H9 (cell line): ENCODE results near the gene RANBP17. TPM values are rescaled to one million over a fixed set of nuclear protein-coding genes. Genes with fewer than 3 reads are reported as not detected.

Experiments
- DNase-seq: peaks from one replicate; pipeline ENCODE4 v3.0.0-alpha.2; 2017
- H2AFZ ChIP-seq: one replicate; pipeline ENCODE4 v1.6.1; 2013; ENCODE audit warnings: mild to moderate bottlenecking, low read length, control low read depth, moderate library complexity
- H2AK5ac ChIP-seq: 2 replicates; pipeline ENCODE4 v1.6.1; 2013; ENCODE audit warnings: low read length, control low read depth, mixed read lengths; ENCODE audit not compliant: insufficient read length
- H2BK120ac ChIP-seq: one replicate; pipeline ENCODE4 v1.6.1; 2013; ENCODE audit warnings: low read depth, mild to moderate bottlenecking, low read length, control low read depth, inconsistent platforms; ENCODE audit not compliant: poor library complexity, severe bottlenecking
- H2BK12ac ChIP-seq: 2 replicates; pipeline ENCODE4 v1.6.1; 2013; ENCODE audit warnings: low read length, control low read depth, mixed read lengths, low read depth; ENCODE audit not compliant: insufficient read length
- H2BK15ac ChIP-seq: 2 replicates; pipeline ENCODE4 v1.6.1; 2013; ENCODE audit warnings: low read depth, low read length, control low read depth
- H2BK20ac ChIP-seq: one replicate; pipeline ENCODE4 v1.6.1; 2013; ENCODE audit warnings: low read depth, mild to moderate bottlenecking, low read length, control low read depth, inconsistent platforms; ENCODE audit not compliant: poor library complexity, severe bottlenecking
- H2BK5ac ChIP-seq: 2 replicates; pipeline ENCODE4 v1.6.1; 2013; ENCODE audit warnings: low read length, control low read depth, mixed read lengths; ENCODE audit not compliant: insufficient read length
- H3K14ac ChIP-seq: 2 replicates; pipeline ENCODE4 v1.6.1; 2013; ENCODE audit warnings: low read length, control low read depth; ENCODE audit not compliant: insufficient read depth
- H3K18ac ChIP-seq: 2 replicates; pipeline ENCODE4 v1.6.1; 2013; ENCODE audit warnings: low read depth, mild to moderate bottlenecking, mixed read lengths, low read length, control low read depth; ENCODE audit not compliant: insufficient read length
- H3K23ac ChIP-seq: 2 replicates; pipeline ENCODE4 v1.6.1; 2013; ENCODE audit warnings: low read length, control low read depth, mixed read lengths, low read depth; ENCODE audit not compliant: insufficient read length
- H3K23me2 ChIP-seq: 2 replicates; pipeline ENCODE4 v1.6.1; 2013; ENCODE audit warnings: low read depth, mild to moderate bottlenecking, mixed read lengths, low read length, control low read depth; ENCODE audit not compliant: insufficient read length, poor library complexity, severe bottlenecking
- H3K27ac ChIP-seq: 2 replicates; pipeline ENCODE4 v1.5.1; 2013; ENCODE audit warnings: low read length, control low read depth, mixed read lengths, low read depth; ENCODE audit not compliant: insufficient read length
- H3K27me3 ChIP-seq: 2 replicates; pipeline ENCODE4 v1.6.1; 2013; ENCODE audit warnings: low read length, control low read depth, inconsistent platforms; ENCODE audit not compliant: insufficient read depth
- H3K4ac ChIP-seq: 2 replicates; pipeline ENCODE4 v1.6.1; 2013; ENCODE audit warnings: low read depth, mild to moderate bottlenecking, control low read depth, inconsistent platforms, low read length, moderate library complexity
- H3K4me1 ChIP-seq: 2 replicates; pipeline ENCODE4 v1.6.1; 2013; ENCODE audit warnings: low read length, control low read depth, inconsistent platforms; ENCODE audit not compliant: insufficient read depth
- H3K4me2 ChIP-seq: 2 replicates; pipeline ENCODE4 v1.6.1; 2013; ENCODE audit warnings: low read length, control low read depth, mixed read lengths; ENCODE audit not compliant: insufficient read length, insufficient read depth
- H3K56ac ChIP-seq: 2 replicates; pipeline ENCODE4 v1.6.1; 2013; ENCODE audit warnings: low read depth, mild to moderate bottlenecking, mixed read lengths, low read length, control low read depth; ENCODE audit not compliant: insufficient read length
- H3K79me1 ChIP-seq: 2 replicates; pipeline ENCODE4 v1.6.1; 2013; ENCODE audit warnings: low read depth, mild to moderate bottlenecking, moderate library complexity, low read length, control low read depth, inconsistent platforms; ENCODE audit not compliant: insufficient read depth, poor library complexity, severe bottlenecking
- H3K79me2 ChIP-seq: 2 replicates; pipeline ENCODE4 v1.6.1; 2013; ENCODE audit warnings: low read length, control low read depth, inconsistent platforms; ENCODE audit not compliant: insufficient read depth
- H3K9ac ChIP-seq: 2 replicates; pipeline ENCODE4 v1.6.1; 2013; ENCODE audit warnings: low read length, control low read depth, mixed read lengths; ENCODE audit not compliant: insufficient read length; ENCODE audit errors: extremely low read depth
- H3K9me3 ChIP-seq: one replicate; pipeline ENCODE4 v1.6.1; 2013; ENCODE audit warnings: low read depth, low read length, inconsistent platforms; ENCODE audit not compliant: control insufficient read depth
- H3T11ph ChIP-seq: one replicate; pipeline ENCODE4 v1.6.1; 2013; ENCODE audit warnings: mild to moderate bottlenecking, low read length, control low read depth, inconsistent platforms
- H4K20me1 ChIP-seq: one replicate; pipeline ENCODE4 v1.6.1; 2013; ENCODE audit not compliant: control insufficient read depth, insufficient read length, insufficient read depth
- H4K5ac ChIP-seq: 2 replicates; pipeline ENCODE4 v1.6.1; 2013; ENCODE audit warnings: low read depth, mild to moderate bottlenecking, mixed read lengths, low read length, control low read depth; ENCODE audit not compliant: insufficient read length
- H4K8ac ChIP-seq: replicated peaks from 2 replicates; pipeline ENCODE4 v1.6.1; 2013; ENCODE audit warnings: low read length, control low read depth, mixed read lengths, low read depth; ENCODE audit not compliant: insufficient read length
- H4K91ac ChIP-seq: 2 replicates; pipeline ENCODE4 v1.6.1; 2013; ENCODE audit warnings: low read depth, mild to moderate bottlenecking, moderate library complexity, mixed read lengths, low read length, control low read depth; ENCODE audit not compliant: insufficient read length
- H3K27ac Mint-ChIP-seq, 3 experiments: 2 replicates in 2 of 3; 3 replicates in 1 of 3; pipeline ENCODE4 v1.8.0; 2020 to 2021; ENCODE audit warnings: mixed read lengths in 3 of 3, mild to moderate bottlenecking in 1 of 3, moderate library complexity in 1 of 3
- H3K27me3 Mint-ChIP-seq: 2 replicates; pipeline ENCODE4 v1.8.0; 2021; ENCODE audit warnings: low read depth, mild to moderate bottlenecking, moderate library complexity, mixed read lengths
- H3K36me3 Mint-ChIP-seq, 3 experiments: 2 replicates in 2 of 3; 3 replicates in 1 of 3; pipeline ENCODE4 v1.8.0; 2020 to 2021; ENCODE audit warnings: low read depth in 3 of 3, mixed read lengths in 3 of 3; ENCODE audit not compliant: insufficient read depth in 1 of 3
- H3K4me1 Mint-ChIP-seq, 2 experiments: 2 replicates each; pipeline ENCODE4 v1.8.0; 2020; ENCODE audit warnings: mixed read lengths in 2 of 2
- H3K4me3 Mint-ChIP-seq, 2 experiments: 2 replicates in 1 of 2; 3 replicates in 1 of 2; pipeline ENCODE4 v1.8.0; 2020 to 2021; ENCODE audit warnings: mild to moderate bottlenecking in 2 of 2, mixed read lengths in 2 of 2, moderate library complexity in 1 of 2
- H3K9me3 Mint-ChIP-seq, 2 experiments: 2 replicates in 1 of 2; 3 replicates in 1 of 2; pipeline ENCODE4 v1.8.0; 2020; ENCODE audit warnings: mild to moderate bottlenecking in 2 of 2, mixed read lengths in 2 of 2, moderate library complexity in 1 of 2
- CTCF ChIP-seq: fragments of 200-600 bp; sonication (generic); conservative IDR thresholded peaks from 3 replicates; pipeline ENCODE4 v1.8.0; 2021; ENCODE audit warnings: antibody characterized with exemption, mild to moderate bottlenecking
- total RNA-seq: library from RNA; stranded (reverse); gene quantifications from 2 replicates; pipeline ENCODE4 v1.2.1, GENCODE V29; 2021

RANBP17 gene
- total RNA-seq, 1 experiment from 2014 or later: 16.5 TPM

- no peaks in the 10 kb centered on the region for H3K27me3 ChIP-seq
- no peaks in the 10 kb centered on the region for H3K9me3 ChIP-seq
- H3K4me3 Mint-ChIP-seq: no peak overlapping the region
- peaks cover 16% of the 10 kb centered on the region in 2 experiments for H3K4me1 Mint-ChIP-seq
- H3K79me1 ChIP-seq: no peaks in the 10 kb centered on the region
- DNase-seq: no peak
- H3K79me2 ChIP-seq: no peaks in the 10 kb centered on the region
- H2AFZ ChIP-seq: no peak overlapping the region
- no peaks in the 10 kb centered on the region for H3K23me2 ChIP-seq
- no peak overlapping the region for H3K18ac ChIP-seq
- no peaks in the 10 kb centered on the region for H3K9me3 Mint-ChIP-seq
- H3K4me1 ChIP-seq: no peaks in the 10 kb centered on the region; the same call in 1 of the 2 replicates
- no peak overlapping the region for H2BK15ac ChIP-seq
- no peaks in the 10 kb centered on the region for H3K27me3 Mint-ChIP-seq
- no peak overlapping the region for H4K91ac ChIP-seq
- H3K27ac Mint-ChIP-seq: no peak overlapping the region
- H2BK12ac ChIP-seq: no peak overlapping the region
- no peak overlapping the region for H4K5ac ChIP-seq
- no peak overlapping the region for H2BK120ac ChIP-seq
- H3K4me2 ChIP-seq: no peak overlapping the region
- no peak overlapping the region for H2AK5ac ChIP-seq
- no peak overlapping the region for H3K56ac ChIP-seq
- no peak overlapping the region for H3K23ac ChIP-seq
- no peaks in the 10 kb centered on the region for H4K20me1 ChIP-seq
- no peak overlapping the region for H4K8ac ChIP-seq
- H3K36me3 Mint-ChIP-seq: no peaks in the 10 kb centered on the region
- H3K4ac ChIP-seq: no peak overlapping the region
- no peak overlapping the region for H2BK20ac ChIP-seq
- no peak overlapping the region for H3T11ph ChIP-seq
- H3K27ac ChIP-seq: no peak overlapping the region
- no peak overlapping the region for H3K14ac ChIP-seq
- no peak overlapping the region for H3K9ac ChIP-seq
- no peak overlapping the region for H2BK5ac ChIP-seq
- no peak for TF ChIP-seq CTCF
Measured at GRCh38 chr5:171166766-171167165, 304.9 kb downstream of the RANBP17 start.
